A673 (cell line): Measurements from ENCODE around the gene PSMB10. TPM values are rescaled to one million over a fixed set of nuclear protein-coding genes. Genes with fewer than 3 reads are reported as not detected.

Experiments
- BruUV-seq: library from RNA; stranded (reverse); fragments of 400-500 nt; replicated peaks from 2 replicates; lab custom pipeline; 2021; lab: Mats Ljungman, UMichigan
- CTCF ChIA-PET: fragments of 300-600 bp; sonication (Branson Sonifier 250); formaldehyde crosslinking; loops from one replicate; lab custom pipeline; 2022; ENCODE audit warnings: antibody characterized with exemption; lab: Charles Lee
- POLR2A ChIA-PET: fragments of 300-600 bp; sonication (Branson Sonifier 250); formaldehyde crosslinking; loops from one replicate; lab custom pipeline; 2022; ENCODE audit warnings: antibody characterized with exemption; ENCODE audit not compliant: low non-redundant PET; lab: Charles Lee
- DNase-seq: peaks from one replicate; pipeline ENCODE4 v3.0.0-alpha.2; 2015; ENCODE audit warnings: low spot score
- H3K27ac ChIP-seq: fragments of 200-600 bp; sonication (generic); 2 replicates; pipeline ENCODE4 v1.5.1; 2016; ENCODE audit warnings: mixed run types, low read depth, mild to moderate bottlenecking, mixed read lengths, antibody characterized with exemption, low read length; ENCODE audit not compliant: poor library complexity, severe bottlenecking
- H3K27me3 ChIP-seq: fragments of 200-600 bp; sonication (generic); replicated peaks from 2 replicates; pipeline ENCODE4 v1.6.1; 2017; ENCODE audit warnings: mixed run types, low read depth, mild to moderate bottlenecking, mixed read lengths, antibody characterized with exemption, low read length; ENCODE audit not compliant: insufficient read depth, poor library complexity
- H3K36me3 ChIP-seq: fragments of 200-600 bp; sonication (generic); 2 replicates; pipeline ENCODE4 v1.6.1; 2016; ENCODE audit warnings: mixed run types, mild to moderate bottlenecking, mixed read lengths, antibody characterized with exemption, low read length; ENCODE audit not compliant: insufficient read depth, poor library complexity, severe bottlenecking
- H3K4me1 ChIP-seq: fragments of 200-600 bp; sonication (generic); 2 replicates; pipeline ENCODE4 v1.6.1; 2017; ENCODE audit warnings: mixed run types, mild to moderate bottlenecking, mixed read lengths, antibody characterized with exemption, low read length; ENCODE audit not compliant: insufficient read depth, poor library complexity, severe bottlenecking
- H3K4me3 ChIP-seq: fragments of 200-600 bp; sonication (generic); 2 replicates; pipeline ENCODE4 v1.5.1; 2016; ENCODE audit warnings: low read depth, mixed run types, mild to moderate bottlenecking, mixed read lengths, low read length; ENCODE audit not compliant: poor library complexity, severe bottlenecking
- H3K9me3 ChIP-seq: fragments of 200-600 bp; sonication (generic); 2 replicates; pipeline ENCODE4 v1.6.1; 2016; ENCODE audit warnings: mixed run types, low read depth, mild to moderate bottlenecking, mixed read lengths, antibody characterized with exemption, low read length; ENCODE audit not compliant: poor library complexity, severe bottlenecking
- EZH2 ChIP-seq: fragments of 200-600 bp; sonication (generic); IDR thresholded peaks from 2 replicates; pipeline ENCODE4 v1.6.1; 2017; ENCODE audit warnings: borderline replicate concordance, low read depth, mild to moderate bottlenecking, mixed read lengths, antibody characterized with exemption, low read length; ENCODE audit not compliant: poor library complexity, severe bottlenecking
- intact Hi-C: fragments of 100-400 bp; cut with micrococcal nuclease; formaldehyde crosslinking; loops from one replicate; pipeline ENCODE4 v1.10.0; 2022; ENCODE audit not compliant: unreplicated experiment
- total RNA-seq: library from RNA; stranded (reverse); gene quantifications from 2 replicates; pipeline ENCODE4 v1.2.3, GENCODE V29; 2021
- TF ChIP-seq, protein P1 (sequence below): fragments of 300-800, 200-600 bp; sonication (generic); conservative IDR thresholded peaks from 2 replicates; pipeline ENCODE4 v1.5.1; 2017; ENCODE audit warnings: low read depth, mild to moderate bottlenecking, antibody characterized with exemption, low read length, moderate library complexity, mixed read lengths

The PSMB10 gene
- total RNA-seq, 1 experiment from 2014 or later, result 21.6 TPM

DNA sequence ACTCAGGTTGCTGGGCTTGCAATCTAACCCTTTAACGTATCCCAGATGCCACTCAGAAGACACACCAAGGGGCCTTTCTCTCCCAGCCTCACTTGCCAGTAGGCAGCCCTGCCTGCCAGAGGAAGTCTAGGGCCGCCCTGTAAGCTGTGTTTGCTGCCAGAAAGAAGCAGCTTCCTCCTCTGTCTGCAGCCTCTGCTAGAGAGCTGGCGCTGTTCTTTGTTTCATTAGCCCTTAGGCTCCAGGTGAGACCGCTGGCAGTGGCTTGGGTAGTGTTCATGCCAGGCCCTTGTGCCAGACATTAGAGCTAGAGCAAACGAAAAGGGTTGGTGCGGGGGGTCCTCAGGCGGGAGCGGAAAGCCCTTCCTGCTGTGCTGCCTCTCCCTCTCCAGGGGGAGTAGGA, 13.9 kb downstream of the PSMB10 start:
- intact Hi-C loops, result no loop called here
- no peak for DNase-seq
- Histone ChIP-seq H3K27me3 (no peaks in the 10 kb centered on the region), H3K27ac (peak overlapping the region; percentile 2), H3K9me3 (no peaks in the 10 kb centered on the region), H3K4me3 (no peak overlapping the region), H3K4me1 (peaks cover 22% of the 10 kb centered on the region), H3K36me3 (peaks cover 1% of the 10 kb centered on the region)
- ChIA-PET POLR2A (no interaction called here), CTCF (interaction anchor here (1.0 kb wide), 1 partner anchor 402 kb away, joined by 3 read pairs; no protein-coding TSS in a partner anchor)
- TF ChIP-seq EZH2, result no peak
- TF ChIP-seq, protein P1, sequence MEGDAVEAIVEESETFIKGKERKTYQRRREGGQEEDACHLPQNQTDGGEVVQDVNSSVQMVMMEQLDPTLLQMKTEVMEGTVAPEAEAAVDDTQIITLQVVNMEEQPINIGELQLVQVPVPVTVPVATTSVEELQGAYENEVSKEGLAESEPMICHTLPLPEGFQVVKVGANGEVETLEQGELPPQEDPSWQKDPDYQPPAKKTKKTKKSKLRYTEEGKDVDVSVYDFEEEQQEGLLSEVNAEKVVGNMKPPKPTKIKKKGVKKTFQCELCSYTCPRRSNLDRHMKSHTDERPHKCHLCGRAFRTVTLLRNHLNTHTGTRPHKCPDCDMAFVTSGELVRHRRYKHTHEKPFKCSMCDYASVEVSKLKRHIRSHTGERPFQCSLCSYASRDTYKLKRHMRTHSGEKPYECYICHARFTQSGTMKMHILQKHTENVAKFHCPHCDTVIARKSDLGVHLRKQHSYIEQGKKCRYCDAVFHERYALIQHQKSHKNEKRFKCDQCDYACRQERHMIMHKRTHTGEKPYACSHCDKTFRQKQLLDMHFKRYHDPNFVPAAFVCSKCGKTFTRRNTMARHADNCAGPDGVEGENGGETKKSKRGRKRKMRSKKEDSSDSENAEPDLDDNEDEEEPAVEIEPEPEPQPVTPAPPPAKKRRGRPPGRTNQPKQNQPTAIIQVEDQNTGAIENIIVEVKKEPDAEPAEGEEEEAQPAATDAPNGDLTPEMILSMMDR, result no peak
- no TSS peak for BruUV-seq

DNA sequence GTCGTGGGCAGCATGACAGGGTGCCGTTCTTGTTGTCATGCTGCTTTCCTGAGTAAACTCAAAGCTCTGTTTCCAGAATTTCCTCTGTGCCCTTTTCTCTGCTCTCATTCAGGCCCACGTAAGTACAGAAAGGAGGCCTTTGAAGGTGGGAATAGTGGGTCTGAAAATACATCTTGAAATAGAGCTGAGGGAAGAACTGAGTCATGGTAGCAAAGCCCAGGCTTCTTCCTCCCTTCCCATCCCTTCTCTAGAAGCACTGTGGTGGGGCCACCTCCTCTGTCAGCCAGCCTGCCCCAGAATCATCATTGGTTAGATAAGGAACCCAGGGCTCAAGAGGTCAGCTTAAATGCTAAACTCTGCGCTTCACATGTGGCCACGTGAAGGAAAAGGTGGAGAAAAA, 14.4 kb downstream of the PSMB10 start:
- no TSS peak for BruUV-seq
- Histone ChIP-seq H3K36me3 (no peaks in the 10 kb centered on the region), H3K27ac (peak overlapping the region; percentile 2), H3K27me3 (no peaks in the 10 kb centered on the region), H3K9me3 (no peaks in the 10 kb centered on the region), H3K4me3 (no peak overlapping the region), H3K4me1 (peaks cover 21% of the 10 kb centered on the region)
- ChIA-PET POLR2A (no interaction called here), CTCF (interaction anchor here (1.0 kb wide), 1 partner anchor 401 kb away, joined by 3 read pairs; no protein-coding TSS in a partner anchor)
- intact Hi-C loops, result no loop called here
- TF ChIP-seq, protein P1, result no peak
- TF ChIP-seq EZH2, result no peak
- DNase-seq, result no peak

DNA sequence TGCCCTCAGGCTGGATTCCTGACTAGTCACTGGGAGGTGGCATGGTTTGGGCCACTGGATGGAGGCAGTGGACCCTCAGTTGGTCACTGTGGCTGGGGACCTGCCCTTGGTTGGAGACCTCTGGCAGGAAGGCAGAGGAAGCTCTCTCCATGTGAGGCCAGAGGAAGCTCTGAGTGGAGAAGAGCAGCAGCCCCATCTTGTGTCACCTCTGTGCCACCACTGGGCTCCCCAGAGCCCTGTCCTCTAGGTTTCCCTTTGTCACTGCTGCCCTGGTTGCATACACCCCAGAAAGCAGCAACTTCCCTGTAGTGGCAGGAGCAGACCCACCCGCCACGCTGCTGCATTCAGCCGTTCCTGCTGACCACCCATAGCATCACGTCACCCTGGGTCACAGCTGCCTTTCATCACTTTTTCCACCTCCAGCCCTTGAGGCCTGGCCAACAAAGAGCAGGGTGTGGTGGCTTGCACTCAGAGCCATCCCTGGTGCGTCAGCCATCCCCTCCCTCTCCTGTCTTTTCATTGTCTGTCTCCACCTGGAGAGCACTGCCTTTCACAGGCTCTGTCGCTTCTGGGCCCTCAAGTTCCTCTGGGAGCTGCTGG, 16.9 kb downstream of the PSMB10 start:
- Histone ChIP-seq H3K36me3 (no peaks in the 10 kb centered on the region), H3K4me1 (no peaks in the 10 kb centered on the region), H3K9me3 (no peaks in the 10 kb centered on the region), H3K27me3 (no peaks in the 10 kb centered on the region), H3K4me3 (no peak overlapping the region), H3K27ac (no peak overlapping the region)
- BruUV-seq, result no TSS peak
- no peak for DNase-seq
- intact Hi-C loops, result no loop called here
- ChIA-PET POLR2A (no interaction called here), CTCF (interaction anchor here (0.6 to 0.7 kb wide), 2 partner anchors 9 to 79 kb away, joined by 3 to 4 read pairs; no protein-coding TSS in a partner anchor)
- TF ChIP-seq EZH2, result no peak
- TF ChIP-seq, protein P1, result no peak
